Immature natural killer cell (primary cell): Measurements from ENCODE around the gene RPL29. TPM values are rescaled to one million over a fixed set of nuclear protein-coding genes. Genes with fewer than 3 reads are reported as not detected.

Source experiments
- DNase-seq, 3 donors: peaks; one replicate each; pipeline ENCODE4 v3.0.0; 2022; ENCODE audit warnings: mixed read lengths in 1 of 3
- H3K27ac Mint-ChIP-seq, 6 donors: one replicate each; pipeline ENCODE4 v1.8.0; 2020; ENCODE audit warnings: mixed read lengths in 6 of 6, mild to moderate bottlenecking in 5 of 6, inconsistent platforms in 4 of 6, moderate library complexity in 3 of 6
- H3K27me3 Mint-ChIP-seq, 3 donors: one replicate each; pipeline ENCODE4 v1.8.0; 2020 to 2021; ENCODE audit warnings: low read depth in 3 of 3, mild to moderate bottlenecking in 3 of 3, mixed read lengths in 3 of 3, moderate library complexity in 3 of 3, inconsistent platforms in 1 of 3
- H3K36me3 Mint-ChIP-seq, 3 donors: one replicate each; pipeline ENCODE4 v1.8.0; 2020; ENCODE audit warnings: mixed read lengths in 3 of 3, inconsistent platforms in 2 of 3, mild to moderate bottlenecking in 2 of 3
- H3K4me1 Mint-ChIP-seq, 2 donors: one replicate each; pipeline ENCODE4 v1.8.0; 2020; ENCODE audit warnings: inconsistent platforms in 2 of 2, mild to moderate bottlenecking in 2 of 2, mixed read lengths in 2 of 2, moderate library complexity in 1 of 2
- H3K4me3 Mint-ChIP-seq, 5 donors: one replicate each; pipeline ENCODE4 v1.8.0; 2020; ENCODE audit warnings: mild to moderate bottlenecking in 5 of 5, mixed read lengths in 5 of 5, inconsistent platforms in 3 of 5, moderate library complexity in 3 of 5
- H3K9me3 Mint-ChIP-seq, 6 donors: one replicate each; pipeline ENCODE4 v1.8.0; 2020; ENCODE audit warnings: mild to moderate bottlenecking in 6 of 6, mixed read lengths in 6 of 6, inconsistent platforms in 4 of 6, moderate library complexity in 3 of 6
- polyA plus RNA-seq, 3 donors: library from polyadenylated mRNA; unstranded; fragments of 300-500 nt; fragmentation: Illumina TruSeq; gene quantifications; one replicate each; pipeline ENCODE4 v1.2.3, GENCODE V29; 2021

Gene RPL29
- polyA plus RNA-seq, 3 donors from 2014 or later = 501 to 1,073 (median 800) TPM

- no peaks in the 10 kb centered on the region for H3K9me3 Mint-ChIP-seq
- H3K4me3 Mint-ChIP-seq = peak overlapping the region in 3 of 5 donors; percentile 12 to 41 (median 30)
- peaks cover 11 to 18% (median 13%) of the 10 kb centered on the region in 3 donors for H3K27me3 Mint-ChIP-seq
- peak in 2 of 3 donors; percentile 27 to 44 for DNase-seq
- no peak overlapping the region for H3K27ac Mint-ChIP-seq
- H3K4me1 Mint-ChIP-seq = peaks cover 0 to 9% of the 10 kb centered on the region in 2 donors
- H3K36me3 Mint-ChIP-seq = peaks cover 0 to 7% (median 4%) of the 10 kb centered on the region in 3 donors
These were observed 39.6 kb downstream of the RPL29 start for GRCh38 chr3:51955893-51956770.

GRCh38 chr3:51955175-51955892 lies 40.4 kb downstream of the RPL29 start, which contains the start of gene GPR62:
TSS of gene GPR62 (plus strand) at chr3:51955381. CDS start at chr3:51955653, 272 bp downstream.
- Mint-ChIP-seq H3K36me3 (peaks cover 0 to 7% (median 4%) of the 10 kb centered on the region in 3 donors), H3K27me3 (peaks cover 11 to 18% (median 13%) of the 10 kb centered on the region in 3 donors), H3K27ac (no peak within 1 kb of the TSS), H3K4me3 (peak within 1 kb of the TSS in 1 of 5 donors; percentile 27), H3K9me3 (no peaks in the 10 kb centered on the region), H3K4me1 (peaks cover 0 to 9% of the 10 kb centered on the region in 2 donors)
- DNase-seq = no peak

GRCh38 chr3:51954713-51955112 lies 41.0 kb downstream of the RPL29 start:
- Mint-ChIP-seq H3K27me3 (peaks cover 11 to 18% (median 13%) of the 10 kb centered on the region in 3 donors), H3K4me3 (peak overlapping the region in 1 of 5 donors; percentile 27), H3K9me3 (no peaks in the 10 kb centered on the region), H3K4me1 (peaks cover 0 to 9% of the 10 kb centered on the region in 2 donors), H3K27ac (no peak overlapping the region), H3K36me3 (peaks cover 0 to 7% (median 4%) of the 10 kb centered on the region in 3 donors)
- no peak for DNase-seq

GRCh38 chr3:51954105-51954504 lies 41.6 kb downstream of the RPL29 start:
- Mint-ChIP-seq H3K27ac (no peak overlapping the region), H3K4me3 (peak overlapping the region in 1 of 5 donors; percentile 27), H3K27me3 (peaks cover 11 to 18% (median 13%) of the 10 kb centered on the region in 3 donors), H3K4me1 (peaks cover 0 to 9% of the 10 kb centered on the region in 2 donors), H3K9me3 (no peaks in the 10 kb centered on the region), H3K36me3 (peaks cover 0 to 7% (median 4%) of the 10 kb centered on the region in 3 donors)
- DNase-seq = no peak

GRCh38 chr3:51953445-51953844 lies 42.2 kb downstream of the RPL29 start:
- no peak for DNase-seq
- peaks cover 0 to 7% (median 3%) of the 10 kb centered on the region in 3 donors for H3K36me3 Mint-ChIP-seq

GRCh38 chr3:51950899-51951298 lies 44.8 kb downstream of the RPL29 start:
- DNase-seq = no peak
- no peaks in the 10 kb centered on the region for H3K4me1 Mint-ChIP-seq

More at GRCh38 chr3:51953445-51953844, 42.2 kb downstream of the RPL29 start:
- Mint-ChIP-seq H3K27ac (no peak overlapping the region), H3K9me3 (no peaks in the 10 kb centered on the region), H3K4me3 (no peak overlapping the region), H3K4me1 (peaks cover 0 to 9% of the 10 kb centered on the region in 2 donors), H3K27me3 (peaks cover 11 to 18% (median 13%) of the 10 kb centered on the region in 3 donors)

GRCh38 chr3:51949121-51949520 lies 46.6 kb downstream of the RPL29 start:
- H3K4me1 Mint-ChIP-seq = no peaks in the 10 kb centered on the region
- no peak overlapping the region for H3K27ac Mint-ChIP-seq
- H3K9me3 Mint-ChIP-seq = no peaks in the 10 kb centered on the region
- peaks cover 0 to 7% (median 0%) of the 10 kb centered on the region in 3 donors for H3K36me3 Mint-ChIP-seq
- peaks cover 4 to 9% (median 6%) of the 10 kb centered on the region in 3 donors for H3K27me3 Mint-ChIP-seq
- no peak overlapping the region for H3K4me3 Mint-ChIP-seq
- DNase-seq = no peak

More at GRCh38 chr3:51950899-51951298, 44.8 kb downstream of the RPL29 start:
- no peaks in the 10 kb centered on the region for H3K9me3 Mint-ChIP-seq
- no peak overlapping the region for H3K4me3 Mint-ChIP-seq
- H3K27ac Mint-ChIP-seq = no peak overlapping the region
- H3K27me3 Mint-ChIP-seq = peaks cover 8 to 15% (median 11%) of the 10 kb centered on the region in 3 donors
- H3K36me3 Mint-ChIP-seq = peaks cover 0 to 7% (median 0%) of the 10 kb centered on the region in 3 donors

GRCh38 chr3:51948016-51948580 lies 47.6 kb downstream of the RPL29 start:
- H3K27me3 Mint-ChIP-seq = peaks cover 2 to 6% (median 2%) of the 10 kb centered on the region in 3 donors

GRCh38 chr3:51947215-51947900 lies 48.3 kb downstream of the RPL29 start:
- DNase-seq = no peak
- peak overlapping the region in 1 of 6 donors; percentile 20 for H3K27ac Mint-ChIP-seq
- H3K9me3 Mint-ChIP-seq = no peaks in the 10 kb centered on the region
- peaks cover under 1 to 8% of the 10 kb centered on the region in 2 donors for H3K4me1 Mint-ChIP-seq
- no peaks in the 10 kb centered on the region for H3K36me3 Mint-ChIP-seq
- peaks cover 2 to 4% (median 3%) of the 10 kb centered on the region in 3 donors for H3K27me3 Mint-ChIP-seq
- no peak overlapping the region for H3K4me3 Mint-ChIP-seq

More at GRCh38 chr3:51948016-51948580, 47.6 kb downstream of the RPL29 start:
- H3K9me3 Mint-ChIP-seq = no peaks in the 10 kb centered on the region
- H3K36me3 Mint-ChIP-seq = no peaks in the 10 kb centered on the region
- peaks cover 0 to under 1% of the 10 kb centered on the region in 2 donors for H3K4me1 Mint-ChIP-seq
- no peak overlapping the region for H3K4me3 Mint-ChIP-seq
- no peak for DNase-seq
- H3K27ac Mint-ChIP-seq = peak overlapping the region in 1 of 6 donors; percentile 20

- H3K27me3 Mint-ChIP-seq = peaks cover 2 to 6% (median 4%) of the 10 kb centered on the region in 3 donors
- H3K27ac Mint-ChIP-seq = no peak overlapping the region
- DNase-seq = no peak
These were observed 48.9 kb downstream of the RPL29 start for GRCh38 chr3:51946796-51947195.

GRCh38 chr3:51945926-51946705 lies 49.6 kb downstream of the RPL29 start:
- Mint-ChIP-seq H3K4me1 (peaks cover 11 to 15% of the 10 kb centered on the region in 2 donors), H3K4me3 (no peak overlapping the region), H3K27me3 (peaks cover 2 to 7% (median 6%) of the 10 kb centered on the region in 3 donors), H3K9me3 (no peaks in the 10 kb centered on the region), H3K36me3 (no peaks in the 10 kb centered on the region), H3K27ac (no peak overlapping the region)
- DNase-seq = no peak

More at GRCh38 chr3:51946796-51947195, 48.9 kb downstream of the RPL29 start:
- Mint-ChIP-seq H3K36me3 (no peaks in the 10 kb centered on the region), H3K4me1 (peaks cover 7 to 11% of the 10 kb centered on the region in 2 donors), H3K4me3 (no peak overlapping the region), H3K9me3 (no peaks in the 10 kb centered on the region)
